Activated B cell treated with CpG ODN at 0.5 μM for 24 hours (primary cell): ENCODE results near the gene UBE2D1. TPM values are rescaled to one million over a fixed set of nuclear protein-coding genes. Genes with fewer than 3 reads are reported as not detected.

Experiments
- ATAC-seq: fragments of 200-7000 bp; cut with Tn5 transposase; one replicate; pipeline ENCODE4 v1.10.0; 2021; ENCODE audit warnings: low read depth, mild to moderate bottlenecking, moderate library complexity
- CTCF ChIA-PET: fragments of 350-600 bp; sonication (Branson Sonifier 250); formaldehyde crosslinking; loops from one replicate; lab custom pipeline; 2021; ENCODE audit warnings: antibody characterized with exemption; lab: Charles Lee
- POLR2A ChIA-PET: fragments of 350-600 bp; sonication (Branson Sonifier 250); formaldehyde crosslinking; loops from one replicate; lab custom pipeline; 2021; ENCODE audit warnings: antibody characterized with exemption; lab: Charles Lee
- DNase-seq: peaks from one replicate; pipeline ENCODE4 v3.0.0; 2022
- H3K27ac Mint-ChIP-seq: one replicate; pipeline ENCODE4 v1.8.0; 2020; ENCODE audit warnings: mixed read lengths
- H3K27me3 Mint-ChIP-seq: one replicate; pipeline ENCODE4 v1.8.0; 2021; ENCODE audit warnings: mixed read lengths
- H3K36me3 Mint-ChIP-seq: one replicate; pipeline ENCODE4 v1.8.0; 2021; ENCODE audit warnings: low read depth, mixed read lengths
- H3K4me1 Mint-ChIP-seq: one replicate; pipeline ENCODE4 v1.8.0; 2021; ENCODE audit warnings: mixed read lengths
- H3K4me3 Mint-ChIP-seq: one replicate; pipeline ENCODE4 v1.8.0; 2020; ENCODE audit warnings: mild to moderate bottlenecking, mixed read lengths
- H3K9me3 Mint-ChIP-seq: one replicate; pipeline ENCODE4 v1.8.0; 2020; ENCODE audit warnings: mixed read lengths
- CTCF ChIP-seq: fragments of 200-600 bp; IDR thresholded peaks from one replicate; pipeline ENCODE4 v1.8.0; 2022; ENCODE audit warnings: antibody characterized with exemption, mild to moderate bottlenecking
- intact Hi-C: fragments of 100-400 bp; cut with micrococcal nuclease; formaldehyde crosslinking; loops from one replicate; pipeline ENCODE4 v1.15.1; 2024
- total RNA-seq: library from RNA; stranded (reverse); gene quantifications from 2 replicates; pipeline ENCODE4 v1.2.3, GENCODE V29; 2022

The UBE2D1 gene
- total RNA-seq, 1 donor from 2014 or later, result 15.0 TPM

- POLR2A ChIA-PET, result interaction anchor here (0.8 to 3.9 kb wide), 8 partner anchors 25 to 1521 kb away, joined by 3 to 43 read pairs (median 4); partner anchors contain the start of genes CISD1, IPMK and UBE2D1
- H3K27me3 Mint-ChIP-seq, result no peaks in the 10 kb centered on the region
- CTCF ChIA-PET, result interaction anchor here (0.7 to 4.4 kb wide), 9 partner anchors 13 to 146 kb away, joined by 3 to 52 read pairs (median 4); partner anchors contain the start of gene UBE2D1
- H3K9me3 Mint-ChIP-seq, result no peaks in the 10 kb centered on the region
- H3K4me1 Mint-ChIP-seq, result peaks cover 41% of the 10 kb centered on the region
- no peak for TF ChIP-seq CTCF
- intact Hi-C loops, result loop anchor here (2.0 kb wide), 2 partner anchors 207 to 1853 kb away; no protein-coding TSS in a partner anchor
- peak overlapping the region; percentile 98 for H3K4me3 Mint-ChIP-seq
- ATAC-seq (peak; percentile 53), DNase-seq (no peak)
- peak overlapping the region; percentile 97 for H3K27ac Mint-ChIP-seq
- H3K36me3 Mint-ChIP-seq, result peaks cover 33% of the 10 kb centered on the region
Measured at GRCh38 chr10:58384095-58384494, 49.3 kb downstream of the UBE2D1 start.

GRCh38 chr10:58384544-58384998 lies 49.8 kb downstream of the UBE2D1 start:
- intact Hi-C loops, result loop anchor here (2.0 kb wide), 2 partner anchors 208 to 1852 kb away; no protein-coding TSS in a partner anchor
- TF ChIP-seq CTCF, result no peak
- H3K4me1 Mint-ChIP-seq, result peaks cover 41% of the 10 kb centered on the region
- H3K9me3 Mint-ChIP-seq, result no peaks in the 10 kb centered on the region
- ChIA-PET CTCF (interaction anchor here (0.7 to 4.4 kb wide), 10 partner anchors 13 to 207 kb away, joined by 3 to 52 read pairs (median 4); partner anchors contain the start of gene UBE2D1), POLR2A (interaction anchor here (0.8 to 3.9 kb wide), 7 partner anchors 25 to 1521 kb away, joined by 3 to 43 read pairs (median 4); partner anchors contain the start of genes CISD1, IPMK and UBE2D1)
- peaks cover 37% of the 10 kb centered on the region for H3K36me3 Mint-ChIP-seq
- DNase-seq, result no peak
- ATAC-seq, result no peak
- no peaks in the 10 kb centered on the region for H3K27me3 Mint-ChIP-seq
- H3K4me3 Mint-ChIP-seq, result peak overlapping the region; percentile 98
- H3K27ac Mint-ChIP-seq, result peak overlapping the region; percentile 97

- Mint-ChIP-seq H3K36me3 (peaks cover 44% of the 10 kb centered on the region), H3K4me3 (peak within 1 kb of the TSS; percentile 98), H3K9me3 (no peaks in the 10 kb centered on the region), H3K27ac (peak within 1 kb of the TSS; percentile 97), H3K4me1 (peaks cover 41% of the 10 kb centered on the region), H3K27me3 (no peaks in the 10 kb centered on the region)
- TF ChIP-seq CTCF, result no peak
- ATAC-seq, result peak; percentile 84
- DNase-seq, result peak; percentile 97
- intact Hi-C loops, result loop anchor here (1.0 to 5.0 kb wide), 9 partner anchors 51 to 1852 kb away; partner anchors contain the start of genes CCDC6 and IPMK
- ChIA-PET POLR2A (interaction anchor here (0.7 to 3.9 kb wide), 7 partner anchors 27 to 1520 kb away, joined by 3 to 43 read pairs (median 4); partner anchors contain the start of genes CISD1, IPMK and UBE2D1), CTCF (interaction anchor here (0.7 to 4.4 kb wide), 10 partner anchors 14 to 208 kb away, joined by 3 to 52 read pairs (median 4); partner anchors contain the start of gene UBE2D1)
Measured at GRCh38 chr10:58384999-58385783, 50.4 kb downstream of the UBE2D1 start, which contains the start of gene TFAM. TFAM (plus strand) TSS chr10:58385410; CDS start chr10:58385548, 138 bp downstream.

GRCh38 chr10:58385784-58386112 lies 50.9 kb downstream of the UBE2D1 start:
- H3K27me3 Mint-ChIP-seq, result no peaks in the 10 kb centered on the region
- intact Hi-C loops, result loop anchor here (1.0 to 5.0 kb wide), 9 partner anchors 51 to 1851 kb away; partner anchors contain the start of genes CCDC6 and IPMK
- no peak for TF ChIP-seq CTCF
- H3K9me3 Mint-ChIP-seq, result no peaks in the 10 kb centered on the region
- peaks cover 46% of the 10 kb centered on the region for H3K36me3 Mint-ChIP-seq
- H3K27ac Mint-ChIP-seq, result peak overlapping the region; percentile 97
- CTCF ChIA-PET, result interaction anchor here (2.0 to 4.4 kb wide), 2 partner anchors 85 to 209 kb away, joined by 7 to 52 read pairs; no protein-coding TSS in a partner anchor
- POLR2A ChIA-PET, result interaction anchor here (0.7 to 3.9 kb wide), 3 partner anchors 28 to 118 kb away, joined by 3 to 43 read pairs (median 39); partner anchors contain the start of genes CISD1, IPMK and UBE2D1
- ATAC-seq (no peak), DNase-seq (peak; percentile 17)
- peak overlapping the region; percentile 98 for H3K4me3 Mint-ChIP-seq
- peaks cover 41% of the 10 kb centered on the region for H3K4me1 Mint-ChIP-seq
